Measurements from ENCODE around the gene CRISP2.

CRISP2 gene

GRCh38 chr6:49653942-49654341, 59.4 kb downstream of the CRISP2 start:
- no peak for DNase-seq

GRCh38 chr6:49653438-49653837, 59.9 kb downstream of the CRISP2 start:
- DNase-seq, result no peak

DNA sequence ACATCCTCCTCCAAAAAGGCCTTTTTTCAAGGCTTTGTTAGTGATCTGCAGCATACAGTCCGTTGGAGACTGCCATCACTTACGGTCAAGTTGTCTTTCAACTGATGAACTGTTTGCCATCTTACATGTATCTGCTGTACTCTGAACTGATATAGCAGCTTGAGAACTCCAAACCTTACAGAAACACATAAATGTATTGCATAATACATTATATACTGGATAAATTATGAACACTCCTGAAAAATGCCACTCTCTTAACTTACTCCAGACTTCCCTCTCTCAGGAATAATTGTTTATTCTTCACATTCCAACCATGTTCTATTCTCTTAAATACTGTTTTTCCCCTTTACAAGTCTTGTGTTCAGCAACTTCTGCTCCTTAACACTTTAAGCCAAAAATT, 62.1 kb downstream of the CRISP2 start:
- no peak for DNase-seq

DNA sequence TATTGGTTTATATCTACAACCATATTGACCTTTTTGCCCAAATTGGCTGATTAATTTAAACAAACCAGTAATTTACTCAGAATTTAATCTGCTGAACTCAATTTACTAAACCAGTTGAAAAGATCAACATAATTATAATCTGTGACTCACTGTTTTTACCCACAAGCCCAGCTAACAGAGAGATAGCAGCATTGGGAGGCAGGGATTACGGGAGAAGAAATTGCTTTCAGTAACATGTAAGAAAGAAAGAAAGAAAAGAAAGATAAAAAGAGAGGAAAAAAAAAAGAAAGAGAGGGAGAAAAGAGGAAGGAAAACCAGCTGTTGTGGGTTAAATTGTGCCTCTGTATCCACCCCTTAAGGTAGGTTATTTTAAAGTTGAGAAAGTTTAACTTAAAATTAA, 63.4 kb downstream of the CRISP2 start:
- no peak for DNase-seq

GRCh38 chr6:49648036-49648435, 65.3 kb downstream of the CRISP2 start:
- no peak for DNase-seq

DNA sequence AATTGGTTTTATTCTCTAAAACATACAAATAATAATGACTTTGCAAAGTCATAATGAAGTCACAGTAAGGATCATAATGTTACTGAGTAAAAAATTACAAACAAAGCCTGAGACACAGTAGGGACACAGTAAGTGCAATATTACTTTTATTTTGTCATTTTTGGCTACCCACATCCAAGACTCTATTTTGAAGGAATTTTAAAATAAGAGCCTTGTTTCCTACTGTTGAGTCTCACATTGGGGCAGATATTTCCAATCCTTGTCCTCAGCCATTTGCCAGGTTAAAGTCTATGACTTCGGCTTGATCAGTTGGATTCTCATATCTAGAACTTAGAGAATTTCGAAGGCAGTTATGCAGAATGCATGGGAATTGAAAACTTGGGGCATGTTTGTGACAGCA, 65.9 kb downstream of the CRISP2 start:
- DNase-seq, result no peak

DNA sequence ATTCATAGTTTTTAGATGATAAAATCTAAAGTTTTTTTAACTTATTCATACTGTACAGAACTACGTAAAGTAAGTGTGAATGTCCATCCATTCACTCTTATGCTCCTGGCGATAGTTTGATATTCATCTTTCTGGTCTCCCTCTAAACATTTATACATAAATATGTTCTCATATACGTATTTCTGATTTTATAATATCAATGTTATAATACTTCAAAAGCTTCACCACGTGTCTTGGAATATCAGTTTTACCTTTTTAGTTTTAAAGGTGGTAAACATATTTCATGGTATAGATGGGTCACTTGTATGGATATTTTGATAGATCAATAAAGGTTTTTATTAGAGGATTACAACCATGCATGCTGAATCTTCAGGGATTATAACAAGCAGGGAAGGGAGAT, 66.4 kb downstream of the CRISP2 start:
- DNase-seq, result no peak

DNA sequence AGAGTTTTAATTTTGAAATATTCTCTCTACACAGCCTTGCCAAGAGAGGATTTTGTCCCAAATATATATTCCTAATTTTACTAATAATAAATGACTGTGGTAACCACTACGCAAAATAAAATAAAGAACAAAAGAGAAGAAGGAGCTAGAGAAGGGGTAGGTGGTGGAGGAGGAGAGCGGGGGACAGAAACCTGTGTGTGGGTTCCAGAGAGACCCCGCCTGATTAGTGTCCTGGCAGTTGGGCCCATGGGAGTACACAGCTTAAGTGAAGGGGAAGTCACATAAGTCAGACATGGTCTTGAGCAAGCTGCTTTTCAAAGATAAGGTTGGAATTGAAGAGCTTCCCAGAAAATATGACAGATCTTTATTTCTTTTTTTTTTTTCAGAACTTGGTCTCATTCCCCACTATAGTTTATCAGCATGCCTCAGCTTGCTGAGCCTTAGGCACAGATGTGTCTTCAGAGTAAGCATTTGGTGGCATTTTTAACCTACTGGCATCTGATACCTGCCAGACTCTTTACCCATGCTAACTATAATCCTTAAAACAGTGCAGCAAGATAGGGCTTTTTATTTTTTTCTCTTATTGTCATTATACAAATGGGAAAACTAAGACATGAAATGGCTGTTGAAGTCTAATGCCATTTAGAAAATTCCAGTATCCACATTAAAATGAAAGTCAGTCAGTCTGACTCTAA, 67.1 kb downstream of the CRISP2 start:
- no peak for DNase-seq

GRCh38 chr6:49645139-49645538, 68.2 kb downstream of the CRISP2 start:
- DNase-seq, result no peak

Measured in NCI-H2029 (cell line).